H1 (cell line): Measurements from ENCODE around the gene JAKMIP2. TPM values are rescaled to one million over a fixed set of nuclear protein-coding genes. Genes with fewer than 3 reads are reported as not detected.

Source experiments
- CTCF ChIA-PET: fragments of 300-600 bp; sonication (Branson Sonifier 250); formaldehyde crosslinking; loops from one replicate; lab custom pipeline; 2021; ENCODE audit not compliant: partially characterized antibody; lab: Charles Lee
- POLR2A ChIA-PET: fragments of 300-600 bp; sonication (Branson Sonifier 250); formaldehyde crosslinking; loops from one replicate; lab custom pipeline; 2021; ENCODE audit warnings: inconsistent platforms; ENCODE audit not compliant: partially characterized antibody; lab: Charles Lee
- DNase-seq, 2 experiments: peaks; one replicate each; pipeline versions ENCODE4 v3.0.0 to v3.0.0-alpha.2; 2010 to 2022; ENCODE audit warnings: low spot score in 2 of 2, low read depth in 1 of 2, mixed read lengths in 1 of 2
- FAIRE-seq: peaks from 2 replicates; lab custom pipeline; 2011; peaks lifted over from hg19 to GRCh38; lab: Jason Lieb, UNC
- H2AFZ ChIP-seq: 2 replicates; pipeline ENCODE4 v1.8.1; 2012; ENCODE audit warnings: low read length, inconsistent platforms
- H2AK5ac ChIP-seq: 2 replicates; pipeline ENCODE4 v1.6.1; 2013; ENCODE audit warnings: low read depth, low read length
- H2BK120ac ChIP-seq: replicated peaks from 2 replicates; pipeline ENCODE3; 2013; ENCODE audit warnings: low read depth, low read length, inconsistent platforms
- H2BK12ac ChIP-seq: 2 replicates; pipeline ENCODE4 v1.6.1; 2013; ENCODE audit warnings: low read depth, low read length
- H2BK15ac ChIP-seq: 2 replicates; pipeline ENCODE4 v1.6.1; 2013; ENCODE audit warnings: low read length
- H2BK20ac ChIP-seq: 2 replicates; pipeline ENCODE4 v1.6.1; 2013; ENCODE audit warnings: low read length
- H2BK5ac ChIP-seq: 2 replicates; pipeline ENCODE4 v1.6.1; 2013; ENCODE audit warnings: low read depth, low read length
- H3K14ac ChIP-seq: 2 replicates; pipeline ENCODE4 v1.6.1; 2013; ENCODE audit warnings: inconsistent platforms; ENCODE audit not compliant: insufficient read length
- H3K18ac ChIP-seq: 2 replicates; pipeline ENCODE4 v1.6.1; 2013; ENCODE audit warnings: low read length; ENCODE audit errors: extremely low read depth
- H3K23ac ChIP-seq: 2 replicates; pipeline ENCODE4 v1.6.1; 2013; ENCODE audit warnings: inconsistent platforms; ENCODE audit not compliant: insufficient read length
- H3K23me2 ChIP-seq: 2 replicates; pipeline ENCODE4 v1.6.1; 2013; ENCODE audit warnings: low read depth, low read length
- H3K27ac ChIP-seq: 2 replicates; pipeline ENCODE4 v1.6.1; 2011; ENCODE audit warnings: low read depth, low read length, inconsistent platforms
- H3K27me3 ChIP-seq, 4 experiments: replicated peaks in 1 of 4; 1 replicate in 1 of 4; 2 replicates in 3 of 4; pipeline versions ENCODE4 v1.6.1 to v1.8.1; 2011 to 2013; ENCODE audit warnings: low read length in 3 of 4, mild to moderate bottlenecking in 3 of 4, inconsistent platforms in 2 of 4, mixed read lengths in 2 of 4, moderate library complexity in 1 of 4; ENCODE audit not compliant: control insufficient read depth in 3 of 4, insufficient read depth in 3 of 4; ENCODE audit errors: extremely low read depth in 1 of 4
- H3K36me3 ChIP-seq, 4 experiments: 2 replicates each; pipeline versions ENCODE4 v1.6.1 to v1.8.1; 2011 to 2013; ENCODE audit warnings: mild to moderate bottlenecking in 4 of 4, low read length in 3 of 4, moderate library complexity in 2 of 4, control low read depth in 1 of 4, inconsistent platforms in 1 of 4; ENCODE audit not compliant: insufficient read depth in 4 of 4, control insufficient read depth in 2 of 4
- H3K4ac ChIP-seq: replicated peaks from 2 replicates; pipeline ENCODE3; 2013; ENCODE audit warnings: low read length, low read depth, mixed read lengths, inconsistent platforms; ENCODE audit not compliant: insufficient read length
- H3K4me1 ChIP-seq, 4 experiments: replicated peaks in 1 of 4; 1 replicate in 1 of 4; 2 replicates in 3 of 4; pipeline versions ENCODE4 v1.6.1 to v1.8.1; 2011 to 2013; ENCODE audit warnings: low read length in 3 of 4, inconsistent platforms in 2 of 4, mixed read lengths in 1 of 4; ENCODE audit not compliant: insufficient read depth in 4 of 4, control insufficient read depth in 3 of 4
- H3K4me2 ChIP-seq, 2 experiments: 2 replicates each; pipeline versions ENCODE4 v1.6.1 to v1.8.1; 2011 to 2013; ENCODE audit warnings: low read depth in 2 of 2, low read length in 2 of 2, control low read depth in 1 of 2, inconsistent platforms in 1 of 2, mild to moderate bottlenecking in 1 of 2; ENCODE audit not compliant: insufficient read depth in 1 of 2
- H3K4me3 ChIP-seq, 4 experiments: fragments of 200-600, 300-600 bp in 1 of 4; sonication (generic), shearing (Covaris generic), sonication (Bioruptor Twin) in 1 of 4; 2 replicates each; pipeline versions ENCODE4 v1.5.1 to v1.8.1; 2011 to 2016; ENCODE audit warnings: low read length in 4 of 4, low read depth in 3 of 4, control low read depth in 2 of 4, inconsistent platforms in 2 of 4, mild to moderate bottlenecking in 2 of 4, mixed read lengths in 1 of 4, moderate library complexity in 1 of 4; ENCODE audit not compliant: insufficient read depth in 2 of 4; ENCODE audit errors: extremely low read depth in 1 of 4
- H3K56ac ChIP-seq: replicated peaks from 2 replicates; pipeline ENCODE3; 2013; ENCODE audit warnings: low read depth, mild to moderate bottlenecking, mixed read lengths, low read length, inconsistent platforms; ENCODE audit not compliant: insufficient read length
- H3K79me1 ChIP-seq: 2 replicates; pipeline ENCODE4 v1.6.1; 2013; ENCODE audit warnings: low read depth, low read length, control low read depth
- H3K79me2 ChIP-seq, 2 experiments: 2 replicates each; pipeline versions ENCODE4 v1.6.1 to v1.8.1; 2012 to 2013; ENCODE audit warnings: low read length in 2 of 2, mild to moderate bottlenecking in 2 of 2, inconsistent platforms in 1 of 2; ENCODE audit not compliant: insufficient read depth in 2 of 2, control insufficient read depth in 1 of 2
- H3K9ac ChIP-seq, 4 experiments: replicated peaks in 1 of 4; 1 replicate in 1 of 4; 2 replicates in 3 of 4; pipeline versions ENCODE4 v1.6.1 to v1.8.1; 2011 to 2013; ENCODE audit warnings: low read depth in 3 of 4, low read length in 3 of 4, control low read depth in 2 of 4, mild to moderate bottlenecking in 2 of 4, moderate library complexity in 2 of 4, inconsistent platforms in 1 of 4; ENCODE audit errors: extremely low read depth in 1 of 4
- H3K9me3 ChIP-seq, 2 experiments: 2 replicates each; pipeline versions ENCODE4 v1.6.1 to v1.8.1; 2012 to 2013; ENCODE audit warnings: mild to moderate bottlenecking in 2 of 2, moderate library complexity in 2 of 2, control low read depth in 1 of 2, inconsistent platforms in 1 of 2, low read depth in 1 of 2, low read length in 1 of 2, mixed read lengths in 1 of 2; ENCODE audit not compliant: insufficient read depth in 2 of 2
- H4K20me1 ChIP-seq, 2 experiments: replicated peaks in 1 of 2; 2 replicates each; pipeline versions ENCODE3 to v1.8.1; 2011 to 2013; ENCODE audit warnings: inconsistent platforms in 2 of 2, low read length in 2 of 2, mild to moderate bottlenecking in 1 of 2; ENCODE audit not compliant: insufficient read depth in 2 of 2, control insufficient read depth in 1 of 2
- H4K5ac ChIP-seq: 2 replicates; pipeline ENCODE4 v1.6.1; 2013; ENCODE audit warnings: low read length, low read depth, mixed read lengths, inconsistent platforms; ENCODE audit not compliant: insufficient read length
- H4K8ac ChIP-seq: 2 replicates; pipeline ENCODE4 v1.8.0; 2013; ENCODE audit warnings: mild to moderate bottlenecking, moderate library complexity, low read length, inconsistent platforms; ENCODE audit not compliant: insufficient read depth; ENCODE audit errors: extremely low read depth
- H4K91ac ChIP-seq: replicated peaks from 2 replicates; pipeline ENCODE3; 2013; ENCODE audit warnings: low read length, mixed read lengths, inconsistent platforms; ENCODE audit not compliant: insufficient read length
- CHD1 ChIP-seq: IDR thresholded peaks from 2 replicates; pipeline ENCODE4 v1.6.1; 2012; ENCODE audit warnings: low read depth, low read length, improper control_type of control experiment
- HDAC6 ChIP-seq: IDR thresholded peaks from one replicate; pipeline ENCODE4 v1.7.1; 2012; ENCODE audit warnings: low read depth, mild to moderate bottlenecking, inconsistent platforms, low read length, moderate library complexity
- PHF8 ChIP-seq: fragments of 200-600 bp; sonication (generic); conservative IDR thresholded peaks from 2 replicates; pipeline ENCODE4 v1.7.1; 2012; ENCODE audit warnings: low read depth, mild to moderate bottlenecking, inconsistent platforms, low read length, moderate library complexity
- RAD21 ChIP-seq, 2 experiments: IDR thresholded peaks in 1 of 2; conservative IDR thresholded peaks in 1 of 2; 2 replicates each; pipeline ENCODE4 v1.6.1; 2011; ENCODE audit warnings: low read depth in 2 of 2, low read length in 2 of 2, improper control_type of control experiment in 1 of 2, inconsistent platforms in 1 of 2, mild to moderate bottlenecking in 1 of 2, moderate library complexity in 1 of 2
- SIN3A ChIP-seq, 2 experiments: IDR thresholded peaks in 1 of 2; conservative IDR thresholded peaks in 1 of 2; 2 replicates each; pipeline ENCODE4 v1.6.1; 2011 to 2012; ENCODE audit warnings: low read length in 2 of 2, improper control_type of control experiment in 1 of 2, low read depth in 1 of 2, mild to moderate bottlenecking in 1 of 2
- SP1 ChIP-seq: IDR thresholded peaks from 2 replicates; pipeline ENCODE4 v1.6.1; 2011; ENCODE audit warnings: low read depth, low read length
- TAF1 ChIP-seq: IDR thresholded peaks from 2 replicates; pipeline ENCODE4 v1.6.1; 2011; ENCODE audit warnings: mild to moderate bottlenecking, low read depth, low read length
- TBP ChIP-seq: IDR thresholded peaks from 2 replicates; pipeline ENCODE4 v1.6.1; 2011; ENCODE audit warnings: low read depth, low read length, improper control_type of control experiment
- ZNF274 ChIP-seq: IDR thresholded peaks from 2 replicates; pipeline ENCODE4 v1.7.0; 2012; ENCODE audit warnings: low read length, borderline replicate concordance; ENCODE audit errors: extremely low read depth
- WGBS, 2 experiments: shearing (Covaris generic) in 1 of 2; methylation state at CpG; one replicate each; pipeline versions ENCODE4 v1.1.6 to v1.1.7; 2013 to 2015; ENCODE audit warnings: low lambda C conversion rate in 2 of 2, mixed read lengths in 2 of 2, inconsistent platforms in 1 of 2, low coverage in 1 of 2, missing lambda C conversion rate in 1 of 2; ENCODE audit not compliant: insufficient replicate concordance in 2 of 2, insufficient coverage in 1 of 2, insufficient read length in 1 of 2; ENCODE audit errors: extremely low coverage in 1 of 2, missing lambda C conversion rate in 1 of 2; 5-methylcytosine and 5-hydroxymethylcytosine counted together
- polyA plus RNA-seq, 7 experiments: library from polyadenylated mRNA; depleted of rRNA in 3 of 7; stranded (reverse) in 5 of 7; unstranded in 2 of 7; fragments of >200 nt in 5 of 7; fragments of 200-250 nt in 2 of 7; gene quantifications; 1 replicate in 5 of 7; 2 replicates in 1 of 7; 4 replicates in 1 of 7; pipeline versions ENCODE4 v1.2.1 to v1.2.3, GENCODE V29; 2011 to 2013; ENCODE audit warnings: missing spikeins in 2 of 7, mixed read lengths in 2 of 7
- total RNA-seq: library from RNA; stranded (reverse); fragmentation: NEBNext Ultra II Directional; extraction: Animal tissue kit (Norgen Biotek cat#: 25700); gene quantifications from 2 replicates; pipeline ENCODE4 v1.2.1, GENCODE V29; 2021
- TF ChIP-seq, protein P1 (sequence below): IDR thresholded peaks from 2 replicates; pipeline ENCODE4 v1.6.1; 2011; ENCODE audit warnings: low read length, improper control_type of control experiment
- TF ChIP-seq, protein P2 (sequence below): IDR thresholded peaks from 2 replicates; pipeline ENCODE4 v1.6.1; 2012; ENCODE audit warnings: inconsistent platforms

Gene JAKMIP2
- total and polyA plus RNA-seq, 2 of the 8 experiments (the other 6 are each of a cell fraction or from before 2014, with no cell fraction given), result 2.4 to 13.6 TPM

DNA sequence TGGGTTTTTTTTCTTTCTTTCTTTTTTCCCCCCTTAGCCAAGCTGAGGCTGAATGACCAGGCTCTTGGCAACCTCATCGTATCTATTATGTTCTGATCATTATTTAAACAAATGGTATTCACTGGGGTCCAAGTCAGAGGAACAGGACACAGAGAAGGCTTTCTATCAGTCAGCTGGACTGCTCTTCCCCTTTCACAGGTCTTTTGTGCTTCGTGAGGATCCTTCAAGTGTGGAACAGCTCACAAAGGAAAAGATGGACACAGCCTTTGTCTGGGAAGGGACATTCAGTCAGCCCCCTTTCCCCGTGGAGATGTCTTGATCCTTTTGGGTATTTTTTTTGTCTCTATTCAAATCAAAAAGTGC is 218.4 kb downstream of the JAKMIP2 start:
- no peaks in the 10 kb centered on the region; the same call in 1 of the 2 replicates for H3K79me1 ChIP-seq
- 0 out of 2 replicates have a peak overlapping the region, but pooled peaks have one; percentile 72 for H3K18ac ChIP-seq
- H4K8ac ChIP-seq, result no peak overlapping the region
- 0 out of 2 replicates have a peak overlapping the region, but pooled peaks have one; percentile 52 for H2BK12ac ChIP-seq
- DNase-seq (no peak), FAIRE-seq (no peak)
- no peak overlapping the region for H2AFZ ChIP-seq
- peak overlapping the region; percentile 39 for H2BK120ac ChIP-seq
- WGBS, 2 experiments, result 88% methylated on average over 3 of the region's 3 CpGs; no CpG with 5 or more reads in 1 of the 2 experiments
- H4K20me1 ChIP-seq, result no peaks in the 10 kb centered on the region
- no peak overlapping the region for H3K23ac ChIP-seq
- no peak overlapping the region for H3K27ac ChIP-seq
- no peaks in the 10 kb centered on the region for H3K27me3 ChIP-seq
- H3K9ac ChIP-seq, result no peak overlapping the region
- H3K36me3 ChIP-seq, result peaks cover 2 to 40% (median 25%) of the 10 kb centered on the region in 4 experiments; a peak in 6 of 8 replicates
- POLR2A ChIA-PET, result interaction anchor here (0.6 to 3.1 kb wide), 5 partner anchors 10 to 110 kb away, joined by 3 to 17 read pairs (median 3); no protein-coding TSS in a partner anchor
- H2BK20ac ChIP-seq, result no peak overlapping the region
- no peak overlapping the region for H3K4me3 ChIP-seq
- H3K14ac ChIP-seq, result no peak overlapping the region
- H2BK15ac ChIP-seq, result 0 out of 2 replicates have a peak overlapping the region, but pooled peaks have one; percentile 67
- peaks cover 19 to 68% of the 10 kb centered on the region in 2 experiments; a peak in 3 of 4 replicates for H3K79me2 ChIP-seq
- H3K9me3 ChIP-seq, result no peaks in the 10 kb centered on the region
- H2AK5ac ChIP-seq, result no peak overlapping the region
- no peak overlapping the region for H4K91ac ChIP-seq
- peak overlapping the region; percentile 55 for H4K5ac ChIP-seq
- H3K56ac ChIP-seq, result no peak overlapping the region
- H3K4ac ChIP-seq, result no peak overlapping the region
- no peak overlapping the region for H3K4me2 ChIP-seq
- peaks cover 8 to 27% (median 23%) of the 10 kb centered on the region in 4 experiments; a peak in 5 of 7 replicates for H3K4me1 ChIP-seq
- H2BK5ac ChIP-seq, result peak overlapping the region; percentile 84; the same call in 1 of the 2 replicates
- CTCF ChIA-PET, result interaction anchor here (0.8 to 6.5 kb wide), 2 partner anchors 12 to 105 kb away, joined by 3 to 67 read pairs; no protein-coding TSS in a partner anchor
- peaks cover 6% of the 10 kb centered on the region for H3K23me2 ChIP-seq
- TF ChIP-seq SP1 (no peak), HDAC6 (no peak), RAD21 (IDR thresholded peaks at IDR 0.05 in 1 of 2, conservative IDR thresholded peaks at IDR 0.05 in 1 of 2; ENCODE audit: low read depth in 2 of 2, low read length in 2 of 2) (no peak), TBP (no peak), ZNF274 (no peak), PHF8 (no peak), CHD1 (no peak), TAF1 (no peak), SIN3A (conservative IDR thresholded peaks at IDR 0.05 in 1 of 2, IDR thresholded peaks at IDR 0.05 in 1 of 2; ENCODE audit: low read depth in 1 of 2, low read length in 2 of 2) (no peak)
- TF ChIP-seq, protein P1, sequence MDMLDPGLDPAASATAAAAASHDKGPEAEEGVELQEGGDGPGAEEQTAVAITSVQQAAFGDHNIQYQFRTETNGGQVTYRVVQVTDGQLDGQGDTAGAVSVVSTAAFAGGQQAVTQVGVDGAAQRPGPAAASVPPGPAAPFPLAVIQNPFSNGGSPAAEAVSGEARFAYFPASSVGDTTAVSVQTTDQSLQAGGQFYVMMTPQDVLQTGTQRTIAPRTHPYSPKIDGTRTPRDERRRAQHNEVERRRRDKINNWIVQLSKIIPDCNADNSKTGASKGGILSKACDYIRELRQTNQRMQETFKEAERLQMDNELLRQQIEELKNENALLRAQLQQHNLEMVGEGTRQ, result no peak
- TF ChIP-seq, protein P2, sequence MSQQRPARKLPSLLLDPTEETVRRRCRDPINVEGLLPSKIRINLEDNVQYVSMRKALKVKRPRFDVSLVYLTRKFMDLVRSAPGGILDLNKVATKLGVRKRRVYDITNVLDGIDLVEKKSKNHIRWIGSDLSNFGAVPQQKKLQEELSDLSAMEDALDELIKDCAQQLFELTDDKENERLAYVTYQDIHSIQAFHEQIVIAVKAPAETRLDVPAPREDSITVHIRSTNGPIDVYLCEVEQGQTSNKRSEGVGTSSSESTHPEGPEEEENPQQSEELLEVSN, result no peak
